ENCODE results near the gene PCID2. TPM values are rescaled to one million over a fixed set of nuclear protein-coding genes. Genes with fewer than 3 reads are reported as not detected.

Gene PCID2
- total and polyA plus RNA-seq, 8 donors: 17.3 to 33.9 (median 21.0) TPM

GRCh38 chr13:113148407-113148806 lies 60.1 kb downstream of the PCID2 start:
- FAIRE-seq: no peak
- no peak overlapping the region for H3K4me3 ChIP-seq
- 87 to 93% methylated on average over 13 of the region's 13 CpGs for WGBS, 2 donors

DNA sequence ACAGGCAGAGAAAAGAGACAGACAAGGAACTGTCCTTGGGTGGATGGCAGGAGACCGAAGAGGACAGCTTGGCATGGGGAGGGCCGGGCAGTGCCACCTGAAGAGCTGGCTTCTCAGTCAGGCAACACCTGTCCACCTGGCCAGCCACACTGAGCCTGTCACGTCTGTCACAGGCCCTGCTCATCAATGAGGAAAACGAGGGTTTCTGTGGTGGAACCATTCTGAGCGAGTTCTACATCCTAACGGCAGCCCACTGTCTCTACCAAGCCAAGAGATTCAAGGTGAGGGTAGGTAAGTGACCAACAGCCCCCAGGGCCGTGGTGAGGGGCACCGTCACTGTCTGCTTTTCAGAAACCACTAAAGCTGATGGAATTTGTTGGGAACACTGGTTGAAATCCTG lies 61.3 kb downstream of the PCID2 start:
- TF ChIP-seq CTCF (IDR thresholded peaks at IDR 0.05): no peak
- FAIRE-seq (no peak), DNase-seq (no peak), ATAC-seq (no peak)
- 66 to 70% methylated on average over 8 of the region's 8 CpGs for WGBS, 2 donors
- H3K9me3 ChIP-seq: no peaks in the 10 kb centered on the region
- H3K36me3 ChIP-seq: no peaks in the 10 kb centered on the region
- H3K4me1 ChIP-seq: no peaks in the 10 kb centered on the region
- no peak overlapping the region for H3K27ac ChIP-seq
- no peak overlapping the region for H3K4me3 ChIP-seq
- intact Hi-C loops (cut with DNase I): no loop called here
- H3K27me3 ChIP-seq: no peaks in the 10 kb centered on the region

More at GRCh38 chr13:113148407-113148806, 60.1 kb downstream of the PCID2 start:
- H3K27me3 ChIP-seq: no peaks in the 10 kb centered on the region
- H3K27ac ChIP-seq: no peak overlapping the region
- intact Hi-C loops (cut with DNase I): no loop called here
- no peaks in the 10 kb centered on the region for H3K9me3 ChIP-seq
- peaks cover 0 to 6% (median 5%) of the 10 kb centered on the region in 3 donors for H3K4me1 ChIP-seq
- ATAC-seq: no peak
- TF ChIP-seq CTCF (IDR thresholded peaks at IDR 0.05): no peak
- DNase-seq: no peak
- no peaks in the 10 kb centered on the region for H3K36me3 ChIP-seq

- no peak for ATAC-seq
- no peak for TF ChIP-seq CTCF (IDR thresholded peaks at IDR 0.05)
- no peak overlapping the region for H3K27ac ChIP-seq
- no peak for FAIRE-seq
- WGBS, 2 donors: 69 to 77% methylated on average over 9 of the region's 9 CpGs
- H3K9me3 ChIP-seq: no peaks in the 10 kb centered on the region
- no peak overlapping the region for H3K4me3 ChIP-seq
- H3K4me1 ChIP-seq: no peaks in the 10 kb centered on the region
- H3K27me3 ChIP-seq: no peaks in the 10 kb centered on the region
- intact Hi-C loops (cut with DNase I): no loop called here
- DNase-seq: no peak
- no peaks in the 10 kb centered on the region for H3K36me3 ChIP-seq
These were observed 61.7 kb downstream of the PCID2 start for GRCh38 chr13:113146750-113147149.

- H3K27me3 ChIP-seq: no peaks in the 10 kb centered on the region
- no peaks in the 10 kb centered on the region for H3K36me3 ChIP-seq
- FAIRE-seq (no peak), ATAC-seq (no peak), DNase-seq (no peak)
- H3K4me3 ChIP-seq: no peak overlapping the region
- intact Hi-C loops (cut with DNase I): no loop called here
- 79 to 90% methylated on average over 15 of the region's 15 CpGs for WGBS, 2 donors
- H3K4me1 ChIP-seq: no peaks in the 10 kb centered on the region
- H3K27ac ChIP-seq: no peak overlapping the region
- H3K9me3 ChIP-seq: no peaks in the 10 kb centered on the region
- no peak for TF ChIP-seq CTCF (IDR thresholded peaks at IDR 0.05)
These were observed 62.4 kb downstream of the PCID2 start for GRCh38 chr13:113145911-113146598.

- 83 to 92% methylated on average over 12 of the region's 12 CpGs for WGBS, 2 donors
- no peaks in the 10 kb centered on the region for H3K9me3 ChIP-seq
- H3K36me3 ChIP-seq: no peaks in the 10 kb centered on the region
- ATAC-seq: no peak
- DNase-seq: no peak
- no peaks in the 10 kb centered on the region for H3K4me1 ChIP-seq
- FAIRE-seq: no peak
- no peak overlapping the region for H3K27ac ChIP-seq
- TF ChIP-seq CTCF (IDR thresholded peaks at IDR 0.05): no peak
- H3K27me3 ChIP-seq: no peaks in the 10 kb centered on the region
- no peak overlapping the region for H3K4me3 ChIP-seq
- intact Hi-C loops (cut with DNase I): no loop called here
These were observed 63.0 kb downstream of the PCID2 start for GRCh38 chr13:113145496-113145895.

All from pancreas (tissue), 10 donors.